Measurements from ENCODE around the gene ELL2.

Gene ELL2

GRCh38 chr5:95961617-95962474, at the start of gene ELL2:
Gene ELL2 (minus strand): TSS chr5:95961851. CDS start chr5:95961721, 130 bp downstream.
- H3K27me3 Mint-ChIP-seq = no peaks in the 10 kb centered on the region
- H3K36me3 Mint-ChIP-seq = peaks cover 2% of the 10 kb centered on the region
- peaks cover 36% of the 10 kb centered on the region for H3K4me1 Mint-ChIP-seq
- peak within 1 kb of the TSS; percentile 99 for H3K27ac Mint-ChIP-seq
- DNase-seq (ENCODE audit: low spot score in 2 of 2) (peak; percentile 93 to 98), ATAC-seq (ENCODE audit: low read depth) (peak; percentile 78)
- no peaks in the 10 kb centered on the region for H3K9me3 Mint-ChIP-seq
- H3K4me3 Mint-ChIP-seq = peak within 1 kb of the TSS; percentile 99

GRCh38 chr5:96008987-96009647, 47.5 kb upstream of the ELL2 start:
- Mint-ChIP-seq H3K36me3 (no peaks in the 10 kb centered on the region), H3K27ac (no peak overlapping the region), H3K4me1 (no peaks in the 10 kb centered on the region), H3K27me3 (no peaks in the 10 kb centered on the region), H3K9me3 (peaks cover 3% of the 10 kb centered on the region), H3K4me3 (no peak overlapping the region)
- no peak for DNase-seq (ENCODE audit: low spot score in 2 of 2)
- ATAC-seq (ENCODE audit: low read depth) = no peak

GRCh38 chr5:96008487-96008886, 46.8 kb upstream of the ELL2 start:
- H3K4me3 Mint-ChIP-seq = no peak overlapping the region
- no peaks in the 10 kb centered on the region for H3K36me3 Mint-ChIP-seq
- DNase-seq (ENCODE audit: low spot score in 2 of 2) = no peak
- H3K27me3 Mint-ChIP-seq = no peaks in the 10 kb centered on the region
- H3K4me1 Mint-ChIP-seq = no peaks in the 10 kb centered on the region
- H3K27ac Mint-ChIP-seq = no peak overlapping the region
- no peak for ATAC-seq (ENCODE audit: low read depth)
- H3K9me3 Mint-ChIP-seq = peaks cover 3% of the 10 kb centered on the region

- Mint-ChIP-seq H3K4me3 (no peak overlapping the region), H3K27ac (no peak overlapping the region), H3K4me1 (no peaks in the 10 kb centered on the region), H3K9me3 (no peaks in the 10 kb centered on the region), H3K36me3 (no peaks in the 10 kb centered on the region), H3K27me3 (no peaks in the 10 kb centered on the region)
- DNase-seq (ENCODE audit: low spot score in 2 of 2) (no peak), ATAC-seq (ENCODE audit: low read depth) (no peak)
These were observed 45.4 kb upstream of the ELL2 start for GRCh38 chr5:96007051-96007450.

- no peaks in the 10 kb centered on the region for H3K4me1 Mint-ChIP-seq
- no peak overlapping the region for H3K27ac Mint-ChIP-seq
- DNase-seq (ENCODE audit: low spot score in 2 of 2) = no peak
- no peak for ATAC-seq (ENCODE audit: low read depth)
- H3K27me3 Mint-ChIP-seq = no peaks in the 10 kb centered on the region
- H3K36me3 Mint-ChIP-seq = no peaks in the 10 kb centered on the region
- H3K4me3 Mint-ChIP-seq = no peak overlapping the region
- H3K9me3 Mint-ChIP-seq = no peaks in the 10 kb centered on the region
These were observed 44.6 kb upstream of the ELL2 start for GRCh38 chr5:96006291-96006690.

- H3K36me3 Mint-ChIP-seq = no peaks in the 10 kb centered on the region
- DNase-seq (ENCODE audit: low spot score in 2 of 2) = no peak
- no peak overlapping the region for H3K4me3 Mint-ChIP-seq
- no peaks in the 10 kb centered on the region for H3K4me1 Mint-ChIP-seq
- no peak for ATAC-seq (ENCODE audit: low read depth)
- no peak overlapping the region for H3K27ac Mint-ChIP-seq
- H3K9me3 Mint-ChIP-seq = no peaks in the 10 kb centered on the region
- no peaks in the 10 kb centered on the region for H3K27me3 Mint-ChIP-seq
These were observed 43.1 kb upstream of the ELL2 start for GRCh38 chr5:96004754-96005153.

GRCh38 chr5:96004087-96004486, 42.4 kb upstream of the ELL2 start:
- Mint-ChIP-seq H3K9me3 (no peaks in the 10 kb centered on the region), H3K27ac (no peak overlapping the region), H3K27me3 (no peaks in the 10 kb centered on the region), H3K4me3 (no peak overlapping the region), H3K4me1 (no peaks in the 10 kb centered on the region), H3K36me3 (no peaks in the 10 kb centered on the region)
- ATAC-seq (ENCODE audit: low read depth) (no peak), DNase-seq (ENCODE audit: low spot score in 2 of 2) (no peak)

- Mint-ChIP-seq H3K4me3 (no peak overlapping the region), H3K9me3 (peaks cover 2% of the 10 kb centered on the region), H3K36me3 (no peaks in the 10 kb centered on the region), H3K4me1 (no peaks in the 10 kb centered on the region), H3K27me3 (no peaks in the 10 kb centered on the region), H3K27ac (no peak overlapping the region)
- ATAC-seq (ENCODE audit: low read depth) (no peak), DNase-seq (ENCODE audit: low spot score in 2 of 2) (no peak)
These were observed 39.6 kb upstream of the ELL2 start for GRCh38 chr5:96001262-96001661.

- no peak overlapping the region for H3K27ac Mint-ChIP-seq
- H3K4me1 Mint-ChIP-seq = no peaks in the 10 kb centered on the region
- no peaks in the 10 kb centered on the region for H3K36me3 Mint-ChIP-seq
- H3K9me3 Mint-ChIP-seq = peaks cover 2% of the 10 kb centered on the region
- no peak overlapping the region for H3K4me3 Mint-ChIP-seq
- DNase-seq (ENCODE audit: low spot score in 2 of 2) (no peak), ATAC-seq (ENCODE audit: low read depth) (no peak)
- H3K27me3 Mint-ChIP-seq = no peaks in the 10 kb centered on the region
These were observed 38.7 kb upstream of the ELL2 start for GRCh38 chr5:96000308-96000707.

- DNase-seq (ENCODE audit: low spot score in 2 of 2) (no peak), ATAC-seq (ENCODE audit: low read depth) (no peak)
- no peak overlapping the region for H3K4me3 Mint-ChIP-seq
- no peaks in the 10 kb centered on the region for H3K4me1 Mint-ChIP-seq
- H3K27me3 Mint-ChIP-seq = no peaks in the 10 kb centered on the region
- peaks cover 2% of the 10 kb centered on the region for H3K9me3 Mint-ChIP-seq
- no peak overlapping the region for H3K27ac Mint-ChIP-seq
- no peaks in the 10 kb centered on the region for H3K36me3 Mint-ChIP-seq
These were observed 35.5 kb upstream of the ELL2 start for GRCh38 chr5:95996904-95997723.

- Mint-ChIP-seq H3K4me3 (no peak overlapping the region), H3K4me1 (no peaks in the 10 kb centered on the region), H3K27ac (no peak overlapping the region), H3K9me3 (peaks cover 2% of the 10 kb centered on the region), H3K36me3 (no peaks in the 10 kb centered on the region), H3K27me3 (no peaks in the 10 kb centered on the region)
- DNase-seq (ENCODE audit: low spot score in 2 of 2) (no peak), ATAC-seq (ENCODE audit: low read depth) (no peak)
These were observed 34.4 kb upstream of the ELL2 start for GRCh38 chr5:95995962-95996489.

- Mint-ChIP-seq H3K4me1 (no peaks in the 10 kb centered on the region), H3K36me3 (no peaks in the 10 kb centered on the region), H3K4me3 (no peak overlapping the region), H3K9me3 (peaks cover 2% of the 10 kb centered on the region), H3K27ac (no peak overlapping the region), H3K27me3 (no peaks in the 10 kb centered on the region)
- no peak for ATAC-seq (ENCODE audit: low read depth)
- DNase-seq (ENCODE audit: low spot score in 2 of 2) = no peak
These were observed 32.1 kb upstream of the ELL2 start for GRCh38 chr5:95993776-95994175.

GRCh38 chr5:95993266-95993665, 31.6 kb upstream of the ELL2 start:
- peaks cover under 1% of the 10 kb centered on the region for H3K9me3 Mint-ChIP-seq
- no peaks in the 10 kb centered on the region for H3K27me3 Mint-ChIP-seq
- ATAC-seq (ENCODE audit: low read depth) (no peak), DNase-seq (ENCODE audit: low spot score in 2 of 2) (no peak)
- H3K36me3 Mint-ChIP-seq = no peaks in the 10 kb centered on the region
- no peaks in the 10 kb centered on the region for H3K4me1 Mint-ChIP-seq
- H3K4me3 Mint-ChIP-seq = no peak overlapping the region
- no peak overlapping the region for H3K27ac Mint-ChIP-seq

Data from memory B cell (primary cell).